Panc1 (cell line): ENCODE data around the gene TLCD3A. TPM values are rescaled to one million over a fixed set of nuclear protein-coding genes. Genes with fewer than 3 reads are reported as not detected.

Source experiments
- ATAC-seq: fragments of 200-7000 bp; cut with Tn5 transposase; 2 replicates; pipeline ENCODE4 v1.9.1; 2020; ENCODE audit warnings: mild to moderate bottlenecking, moderate library complexity
- BruUV-seq: library from RNA; stranded (reverse); fragments of 400-500 nt; replicated peaks from 2 replicates; lab custom pipeline; 2021; lab: Mats Ljungman, UMichigan
- CTCF ChIA-PET: fragments of 300-600 bp; sonication (Branson Sonifier 250); formaldehyde crosslinking; loops from one replicate; lab custom pipeline; 2022; ENCODE audit warnings: antibody characterized with exemption; lab: Charles Lee
- POLR2A ChIA-PET: fragments of 300-600 bp; sonication (Branson Sonifier 250); formaldehyde crosslinking; loops from one replicate; lab custom pipeline; 2022; ENCODE audit warnings: antibody characterized with exemption; lab: Charles Lee
- DNase-seq: peaks from one replicate; pipeline ENCODE4 v3.0.0-alpha.2; 2010; ENCODE audit warnings: low read depth, low spot score
- H3K27ac ChIP-seq: 2 replicates; pipeline ENCODE4 v1.5.1; 2011; ENCODE audit warnings: mild to moderate bottlenecking, low read length, inconsistent platforms
- H3K27me3 ChIP-seq: fragments of 200-500 bp; sonication (Bioruptor generic); 2 replicates; pipeline ENCODE4 v1.6.0; 2014; ENCODE audit warnings: low read length, inconsistent platforms; ENCODE audit not compliant: control insufficient read depth, insufficient read depth
- H3K36me3 ChIP-seq: fragments of 200-500 bp; sonication (Bioruptor generic); 2 replicates; pipeline ENCODE4 v1.5.1; 2014; ENCODE audit warnings: inconsistent platforms, mild to moderate bottlenecking, low read length, moderate library complexity; ENCODE audit not compliant: control insufficient read depth, insufficient read depth
- H3K4me1 ChIP-seq: 2 replicates; pipeline ENCODE4 v1.5.1; 2011; ENCODE audit warnings: inconsistent platforms, mild to moderate bottlenecking, low read length, moderate library complexity; ENCODE audit not compliant: control insufficient read depth, insufficient read depth
- H3K4me3 ChIP-seq, 2 experiments: 2 replicates each; pipeline ENCODE4 v1.5.1; 2011 to 2012; ENCODE audit warnings: low read depth in 2 of 2, low read length in 2 of 2, mild to moderate bottlenecking in 2 of 2, inconsistent platforms in 1 of 2, moderate library complexity in 1 of 2
- H3K9me3 ChIP-seq: fragments of 200-500 bp; sonication (Bioruptor generic); 2 replicates; pipeline ENCODE4 v1.5.1; 2014; ENCODE audit warnings: low read depth, mild to moderate bottlenecking, inconsistent platforms, low read length, moderate library complexity; ENCODE audit not compliant: control insufficient read depth, insufficient read depth
- POLR2AphosphoS5 ChIP-seq: IDR thresholded peaks from 2 replicates; pipeline ENCODE4 v1.6.1; 2012; ENCODE audit warnings: mild to moderate bottlenecking, low read depth, low read length, moderate library complexity
- SIN3A ChIP-seq: IDR thresholded peaks from 2 replicates; pipeline ENCODE4 v1.6.1; 2012; ENCODE audit warnings: low read depth, mild to moderate bottlenecking, low read length, moderate library complexity, borderline replicate concordance; ENCODE audit not compliant: insufficient read depth
- TCF7L2 ChIP-seq: IDR thresholded peaks from 2 replicates; pipeline ENCODE4 v1.6.1; 2011; ENCODE audit warnings: mild to moderate bottlenecking, low read depth, low read length, inconsistent platforms
- in situ Hi-C: cut with HindIII; loops from 2 replicates; pipeline ENCODE4 v1.10.0; 2016; ENCODE audit warnings: low sequenced_read_pairs, low pct_unique_long_range_greater_than_20kb
- intact Hi-C: fragments of 100-400 bp; cut with micrococcal nuclease; formaldehyde crosslinking; loops from one replicate; pipeline ENCODE4 v1.10.0; 2022; ENCODE audit not compliant: unreplicated experiment
- total RNA-seq: library from RNA; stranded (reverse); gene quantifications from one replicate; pipeline ENCODE4 v1.2.1, GENCODE V29; 2021; ENCODE audit not compliant: unreplicated experiment
- TF ChIP-seq, protein P1 (sequence below): fragments of 450-650 bp; IDR thresholded peaks from 2 replicates; pipeline ENCODE4 v1.5.1; 2017; ENCODE audit warnings: mild to moderate bottlenecking
- TF ChIP-seq, protein P2 (sequence below), 2 experiments: IDR thresholded peaks; 2 replicates each; pipeline ENCODE4 v1.6.1; 2011 to 2012; ENCODE audit warnings: low read depth in 2 of 2, control low read depth in 1 of 2, low read length in 1 of 2, mild to moderate bottlenecking in 1 of 2, moderate library complexity in 1 of 2; ENCODE audit not compliant: insufficient read depth in 1 of 2

TLCD3A gene
- total RNA-seq, 1 experiment from 2014 or later: 30.4 TPM

DNA sequence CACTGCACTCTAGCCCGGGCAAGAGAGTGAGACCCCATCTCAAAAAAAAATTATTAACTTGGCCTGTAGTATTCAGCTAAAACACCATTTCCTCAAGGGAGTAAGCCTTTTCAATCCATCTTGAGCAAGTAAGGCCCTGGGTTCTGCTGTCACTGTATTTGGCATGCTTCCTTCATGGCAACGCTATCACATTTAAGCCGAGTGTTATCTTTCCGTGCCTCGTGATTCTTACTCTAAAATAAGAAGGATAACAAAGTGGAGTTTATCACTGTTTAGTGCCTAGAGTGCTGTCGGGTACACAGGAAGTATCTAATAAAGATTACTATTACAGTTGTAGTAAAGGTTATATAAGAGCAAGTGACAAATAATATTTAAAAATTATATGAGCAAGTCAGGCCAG lies 26.5 kb upstream of the TLCD3A start:
- intact Hi-C loops: no loop called here
- Histone ChIP-seq H3K4me3 (no peak overlapping the region), H3K36me3 (peaks cover 5% of the 10 kb centered on the region), H3K27ac (no peak overlapping the region), H3K4me1 (no peaks in the 10 kb centered on the region), H3K27me3 (no peaks in the 10 kb centered on the region), H3K9me3 (no peaks in the 10 kb centered on the region)
- no TSS peak for BruUV-seq
- no peak for DNase-seq
- in situ Hi-C loops: no loop called here
- TF ChIP-seq POLR2AphosphoS5 (no peak), TCF7L2 (no peak), SIN3A (no peak)
- TF ChIP-seq, protein P1, sequence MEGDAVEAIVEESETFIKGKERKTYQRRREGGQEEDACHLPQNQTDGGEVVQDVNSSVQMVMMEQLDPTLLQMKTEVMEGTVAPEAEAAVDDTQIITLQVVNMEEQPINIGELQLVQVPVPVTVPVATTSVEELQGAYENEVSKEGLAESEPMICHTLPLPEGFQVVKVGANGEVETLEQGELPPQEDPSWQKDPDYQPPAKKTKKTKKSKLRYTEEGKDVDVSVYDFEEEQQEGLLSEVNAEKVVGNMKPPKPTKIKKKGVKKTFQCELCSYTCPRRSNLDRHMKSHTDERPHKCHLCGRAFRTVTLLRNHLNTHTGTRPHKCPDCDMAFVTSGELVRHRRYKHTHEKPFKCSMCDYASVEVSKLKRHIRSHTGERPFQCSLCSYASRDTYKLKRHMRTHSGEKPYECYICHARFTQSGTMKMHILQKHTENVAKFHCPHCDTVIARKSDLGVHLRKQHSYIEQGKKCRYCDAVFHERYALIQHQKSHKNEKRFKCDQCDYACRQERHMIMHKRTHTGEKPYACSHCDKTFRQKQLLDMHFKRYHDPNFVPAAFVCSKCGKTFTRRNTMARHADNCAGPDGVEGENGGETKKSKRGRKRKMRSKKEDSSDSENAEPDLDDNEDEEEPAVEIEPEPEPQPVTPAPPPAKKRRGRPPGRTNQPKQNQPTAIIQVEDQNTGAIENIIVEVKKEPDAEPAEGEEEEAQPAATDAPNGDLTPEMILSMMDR: no peak
- TF ChIP-seq, protein P2, sequence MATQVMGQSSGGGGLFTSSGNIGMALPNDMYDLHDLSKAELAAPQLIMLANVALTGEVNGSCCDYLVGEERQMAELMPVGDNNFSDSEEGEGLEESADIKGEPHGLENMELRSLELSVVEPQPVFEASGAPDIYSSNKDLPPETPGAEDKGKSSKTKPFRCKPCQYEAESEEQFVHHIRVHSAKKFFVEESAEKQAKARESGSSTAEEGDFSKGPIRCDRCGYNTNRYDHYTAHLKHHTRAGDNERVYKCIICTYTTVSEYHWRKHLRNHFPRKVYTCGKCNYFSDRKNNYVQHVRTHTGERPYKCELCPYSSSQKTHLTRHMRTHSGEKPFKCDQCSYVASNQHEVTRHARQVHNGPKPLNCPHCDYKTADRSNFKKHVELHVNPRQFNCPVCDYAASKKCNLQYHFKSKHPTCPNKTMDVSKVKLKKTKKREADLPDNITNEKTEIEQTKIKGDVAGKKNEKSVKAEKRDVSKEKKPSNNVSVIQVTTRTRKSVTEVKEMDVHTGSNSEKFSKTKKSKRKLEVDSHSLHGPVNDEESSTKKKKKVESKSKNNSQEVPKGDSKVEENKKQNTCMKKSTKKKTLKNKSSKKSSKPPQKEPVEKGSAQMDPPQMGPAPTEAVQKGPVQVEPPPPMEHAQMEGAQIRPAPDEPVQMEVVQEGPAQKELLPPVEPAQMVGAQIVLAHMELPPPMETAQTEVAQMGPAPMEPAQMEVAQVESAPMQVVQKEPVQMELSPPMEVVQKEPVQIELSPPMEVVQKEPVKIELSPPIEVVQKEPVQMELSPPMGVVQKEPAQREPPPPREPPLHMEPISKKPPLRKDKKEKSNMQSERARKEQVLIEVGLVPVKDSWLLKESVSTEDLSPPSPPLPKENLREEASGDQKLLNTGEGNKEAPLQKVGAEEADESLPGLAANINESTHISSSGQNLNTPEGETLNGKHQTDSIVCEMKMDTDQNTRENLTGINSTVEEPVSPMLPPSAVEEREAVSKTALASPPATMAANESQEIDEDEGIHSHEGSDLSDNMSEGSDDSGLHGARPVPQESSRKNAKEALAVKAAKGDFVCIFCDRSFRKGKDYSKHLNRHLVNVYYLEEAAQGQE (IDR thresholded peaks at IDR 0.05; ENCODE audit: insufficient read depth in 1 of 2, low read depth in 2 of 2, low read length in 1 of 2): no peak
- POLR2A ChIA-PET: interaction anchor here (0.5 kb wide), 1 partner anchor 307 kb away, joined by 5 read pairs; no protein-coding TSS in a partner anchor
- CTCF ChIA-PET: interaction anchor here (0.6 kb wide), 1 partner anchor 274 kb away, joined by 3 read pairs; no protein-coding TSS in a partner anchor
- no peak for ATAC-seq

DNA sequence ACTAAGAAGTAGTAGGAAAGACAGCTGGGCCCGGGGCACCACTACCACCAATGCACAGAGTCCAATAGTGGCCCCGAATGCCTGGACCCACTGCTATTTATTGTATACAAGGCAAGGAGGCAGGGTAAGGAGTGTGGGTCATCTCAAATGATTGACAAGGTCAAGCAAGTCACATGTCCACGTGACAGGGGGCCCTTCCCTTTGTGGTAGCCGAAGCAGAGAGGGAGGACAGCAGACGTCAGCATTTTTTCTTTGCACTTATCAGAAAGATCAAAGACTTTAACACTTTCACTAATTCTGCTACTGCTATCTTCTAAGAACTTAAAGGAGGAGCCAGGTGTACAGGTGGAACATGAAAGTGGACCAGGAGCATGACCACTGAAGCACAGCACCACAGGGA lies 24.3 kb upstream of the TLCD3A start:
- ChIA-PET POLR2A (no interaction called here), CTCF (no interaction called here)
- no TSS peak for BruUV-seq
- Histone ChIP-seq H3K4me1 (no peaks in the 10 kb centered on the region), H3K4me3 (no peak overlapping the region), H3K27ac (no peak overlapping the region), H3K9me3 (no peaks in the 10 kb centered on the region), H3K36me3 (peaks cover 5% of the 10 kb centered on the region), H3K27me3 (no peaks in the 10 kb centered on the region)
- ATAC-seq (no peak), DNase-seq (no peak)
- TF ChIP-seq, protein P1: no peak
- TF ChIP-seq, protein P2 (IDR thresholded peaks at IDR 0.05; ENCODE audit: insufficient read depth in 1 of 2, low read depth in 2 of 2, low read length in 1 of 2): no peak
- TF ChIP-seq SIN3A (no peak), TCF7L2 (no peak)
- in situ Hi-C loops (no loop called here), intact Hi-C loops (no loop called here)
